GM21381 (cell line): ENCODE measurements around the gene CRIP3.
"Not testable (repeated sequence)": the region's sequence is repeated elsewhere in the genome, so short reads cannot be mapped to it uniquely, and the experiment has no call there.

Experiments
- ATAC-seq: cut with Tn5 transposase; IDR thresholded peaks from one replicate; pipeline ENCODE4 v1.9.1; 2021; ENCODE audit warnings: mild to moderate bottlenecking, moderate library complexity; ENCODE audit not compliant: unreplicated experiment

Gene CRIP3

DNA sequence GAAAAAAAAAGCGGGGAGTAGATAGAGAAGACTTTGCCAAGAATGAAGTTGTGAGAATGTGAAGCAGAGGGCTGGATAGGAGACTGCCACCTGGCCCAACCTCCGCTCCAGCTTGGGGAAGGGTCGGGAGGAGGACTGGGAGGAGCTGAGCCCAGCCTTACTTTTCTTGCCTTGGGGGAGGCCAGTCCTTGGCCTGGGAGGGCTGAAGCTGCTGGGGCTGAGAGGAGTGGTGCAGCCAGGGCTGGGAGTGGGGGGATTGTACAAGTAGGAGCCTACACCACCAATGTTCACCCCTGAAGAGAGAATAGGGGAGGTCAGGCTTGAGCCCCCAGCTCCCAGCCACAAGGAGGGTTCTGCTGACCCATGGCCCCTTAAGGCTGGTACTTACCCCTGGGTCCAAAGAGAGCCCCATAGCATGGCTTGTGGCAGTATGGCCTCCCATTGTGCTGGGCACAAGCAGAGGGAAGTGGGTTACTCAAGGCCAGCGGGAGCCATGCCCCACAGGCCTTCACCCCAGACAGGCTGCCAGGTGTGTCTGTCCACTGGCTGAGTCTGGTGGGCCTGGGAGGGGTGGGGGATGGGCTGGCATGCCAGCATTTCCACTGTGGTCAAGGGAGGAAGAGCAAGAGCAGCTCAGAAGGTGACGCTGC lies 1.1 kb downstream of the CRIP3 start:
- ATAC-seq = no peak

- no peak for ATAC-seq
Measured at GRCh38 chr6:43306086-43306485, 2.5 kb downstream of the CRIP3 start.

GRCh38 chr6:43304882-43305281 lies 3.7 kb downstream of the CRIP3 start:
- no peak for ATAC-seq

GRCh38 chr6:43304361-43304760 lies 4.3 kb downstream of the CRIP3 start:
- ATAC-seq = no peak

- ATAC-seq = no peak
Measured at GRCh38 chr6:43303751-43304331, 4.8 kb downstream of the CRIP3 start.

- ATAC-seq = not testable (repeated sequence)
Measured at GRCh38 chr6:43303006-43303405, 5.6 kb downstream of the CRIP3 start.

DNA sequence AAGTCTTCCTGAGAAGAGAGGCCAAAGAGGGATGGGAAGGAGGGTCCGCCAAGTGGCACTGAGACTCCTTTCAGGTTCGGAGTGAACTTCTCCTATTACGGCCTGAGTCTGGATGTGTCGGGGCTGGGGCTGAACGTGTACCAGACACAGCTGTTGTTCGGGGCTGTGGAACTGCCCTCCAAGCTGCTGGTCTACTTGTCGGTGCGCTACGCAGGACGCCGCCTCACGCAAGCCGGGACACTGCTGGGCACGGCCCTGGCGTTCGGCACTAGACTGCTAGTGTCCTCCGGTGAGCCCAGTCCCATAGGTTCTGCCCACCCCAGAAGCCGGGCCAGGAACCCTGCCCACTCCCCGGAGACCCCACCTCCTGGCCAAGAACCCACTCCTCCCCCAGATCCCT lies 6.5 kb downstream of the CRIP3 start:
- ATAC-seq = no peak

GRCh38 chr6:43301081-43301870 lies 7.3 kb downstream of the CRIP3 start:
- ATAC-seq = no peak

- no peak for ATAC-seq
Measured at GRCh38 chr6:43299338-43300293, 9.0 kb downstream of the CRIP3 start.

- no peak for ATAC-seq
Measured at GRCh38 chr6:43298565-43299337, 9.9 kb downstream of the CRIP3 start.

- no peak for ATAC-seq
Measured at GRCh38 chr6:43297644-43298564, 10.7 kb downstream of the CRIP3 start, which contains the start of gene SLC22A7. TSS of gene SLC22A7 (plus strand) at chr6:43298260. CDS start at chr6:43298359, 99 bp downstream.

DNA sequence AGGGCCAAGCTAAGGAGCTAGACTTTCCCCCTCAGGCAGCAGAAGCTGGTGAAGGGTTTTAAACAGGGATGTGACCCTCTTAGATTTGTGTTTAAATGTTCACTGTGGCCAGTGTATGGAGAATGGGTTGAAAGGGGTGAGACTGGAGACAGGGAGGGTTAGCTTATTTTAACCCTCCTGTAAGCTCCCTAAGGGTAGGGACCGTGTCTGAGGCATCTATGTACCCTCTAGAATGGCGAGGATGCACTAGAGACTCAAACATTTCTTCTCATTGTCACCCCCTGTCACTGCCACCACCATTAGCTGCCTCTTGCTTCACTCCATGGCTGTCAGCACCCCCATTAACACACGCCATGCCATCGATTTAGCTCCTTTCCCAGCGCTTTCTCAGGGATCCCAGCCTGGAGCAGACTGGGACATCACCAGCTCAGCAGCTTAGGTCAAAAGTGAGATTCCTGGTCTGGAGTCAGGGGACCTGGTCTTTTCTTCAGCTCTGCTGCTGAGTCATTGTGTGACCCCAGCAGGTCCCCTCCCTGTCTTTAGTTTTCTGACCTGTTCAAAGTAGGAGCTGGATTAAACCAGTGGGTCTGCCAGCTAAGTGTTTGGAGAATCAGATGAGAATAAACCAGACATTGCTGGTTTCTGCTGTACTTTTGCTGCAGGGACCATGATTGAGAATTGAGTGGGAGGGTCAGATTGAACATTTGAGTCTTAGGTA lies 11.7 kb downstream of the CRIP3 start:
- no peak for ATAC-seq

DNA sequence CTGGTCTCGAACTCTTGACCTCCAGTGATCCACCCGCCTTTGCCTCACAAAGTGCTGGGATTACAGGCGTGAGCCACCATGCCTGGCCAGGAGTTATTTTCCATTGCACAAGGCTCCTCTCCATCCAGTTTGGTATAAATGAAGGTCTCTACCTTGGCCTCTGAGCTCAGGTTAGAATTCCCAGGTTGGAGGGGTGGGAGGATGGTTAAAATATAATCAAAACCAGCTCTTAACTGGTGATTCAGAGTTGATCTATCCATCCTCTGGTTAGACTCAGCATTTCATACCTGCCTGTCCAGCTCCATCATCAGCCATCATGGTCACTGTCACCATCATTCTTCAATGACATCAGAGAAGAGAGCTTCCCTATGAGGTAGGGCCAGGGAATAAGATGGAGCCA lies 13.2 kb downstream of the CRIP3 start:
- ATAC-seq = no peak

- ATAC-seq = no peak
Measured at GRCh38 chr6:43294536-43294935, 14.1 kb downstream of the CRIP3 start.

GRCh38 chr6:43293698-43294097 lies 14.9 kb downstream of the CRIP3 start:
- ATAC-seq = no peak

DNA sequence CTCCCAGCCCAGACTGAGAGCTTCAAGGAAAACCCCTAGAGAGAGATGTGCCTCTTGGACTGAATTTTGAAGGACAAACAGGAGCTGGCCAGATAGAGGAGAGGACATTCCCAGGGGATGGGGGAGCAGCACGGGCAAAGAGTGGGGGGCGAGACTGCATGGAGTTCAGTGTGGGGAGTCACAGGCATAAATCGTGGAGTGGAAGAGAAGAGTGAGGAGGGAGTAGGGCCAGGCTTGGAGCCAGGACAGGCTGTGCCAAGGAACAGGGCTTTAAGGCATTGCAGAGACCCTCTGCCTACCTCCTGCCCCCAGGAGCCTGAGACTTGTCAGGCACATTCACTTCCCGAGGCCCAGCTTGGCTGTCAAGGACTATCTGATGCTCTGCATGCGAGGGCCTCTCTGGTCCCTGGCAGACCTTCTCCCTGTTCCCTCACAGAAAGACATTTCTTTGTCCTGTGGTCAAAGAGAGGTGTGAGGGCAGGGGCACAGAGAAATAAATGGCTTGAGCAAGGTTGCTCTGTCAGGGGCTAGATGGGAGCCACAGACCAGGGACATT lies 15.8 kb downstream of the CRIP3 start:
- no peak for ATAC-seq

GRCh38 chr6:43292341-43292740 lies 16.3 kb downstream of the CRIP3 start:
- no peak for ATAC-seq

DNA sequence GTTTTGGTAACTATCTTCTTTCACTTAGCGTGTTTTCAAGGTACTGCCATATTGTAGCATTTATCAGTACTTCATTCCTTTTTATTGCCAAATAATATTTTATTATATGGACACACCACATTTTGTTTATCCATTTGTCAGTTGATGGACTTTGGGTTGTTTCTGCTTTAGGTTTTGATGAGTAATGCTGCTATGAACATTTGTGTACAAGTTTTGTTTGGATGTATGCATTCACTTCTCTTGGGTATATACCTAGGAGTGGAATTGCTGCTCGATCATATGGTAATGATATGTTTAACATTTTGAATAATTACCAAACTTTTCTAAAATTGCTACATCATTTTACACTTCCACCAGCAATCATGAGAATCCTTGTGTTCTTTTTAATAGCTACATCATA lies 16.9 kb downstream of the CRIP3 start:
- ATAC-seq = no peak
